K562 (cell line): Measurements from ENCODE around the gene STAU1. TPM values are rescaled to one million over a fixed set of nuclear protein-coding genes. Genes with fewer than 3 reads are reported as not detected.
A peak's percentile ranks its signal among the peaks of the same experiment; 100 is the strongest.

Experiments used
- ATAC-seq: fragments of 200-7000 bp; cut with Tn5 transposase; 3 replicates; pipeline ENCODE4 v1.9.1; 2020; ENCODE audit warnings: moderate library complexity
- BruUV-seq: library from RNA; stranded (reverse); fragments of 400-500 nt; replicated peaks from 2 replicates; lab custom pipeline; 2021; lab: Mats Ljungman, UMichigan
- CTCF ChIA-PET: fragments of 300-600 bp; formaldehyde crosslinking; extraction: SDS; loops from one replicate; lab custom pipeline; 2021; ENCODE audit warnings: low intra/inter-chr PET ratio; lab: Yijun Ruan, JAX
- POLR2A ChIA-PET: fragments of 300-600, 350-650 bp; sonication (Branson Sonifier 250); formaldehyde crosslinking; extraction: SDS; loops from one replicate; lab custom pipeline; 2021; ENCODE audit warnings: antibody characterized with exemption, inconsistent platforms; lab: Yijun Ruan, JAX
- DNase-seq, 4 experiments: peaks; one replicate each; pipeline versions ENCODE4 v3.0.0 to v3.0.0-alpha.2; 2011 to 2018; ENCODE audit warnings: low spot score in 3 of 4, mixed read lengths in 3 of 4; ENCODE audit errors: extremely low read depth in 1 of 4
- FAIRE-seq: peaks from 2 replicates; lab custom pipeline; 2011; peaks lifted over from hg19 to GRCh38; lab: Jason Lieb, UNC
- H2AFZ ChIP-seq: 2 replicates; pipeline ENCODE4 v1.6.0; 2011; ENCODE audit warnings: low read depth, low read length, control low read depth, inconsistent platforms
- H3K27ac ChIP-seq: fragments of 200-600 bp; 3 replicates; pipeline ENCODE4 v1.8.0; 2011; ENCODE audit warnings: low read depth, mild to moderate bottlenecking, control low read depth, inconsistent platforms, low read length, moderate library complexity, mixed read lengths; ENCODE audit errors: extremely low read depth
- H3K27me3 ChIP-seq, 2 experiments: fragments of 300-600 bp in 1 of 2; 2 replicates in 1 of 2; 3 replicates in 1 of 2; pipeline versions ENCODE4 v1.6.0 to v1.8.0; 2011; ENCODE audit warnings: inconsistent platforms in 2 of 2, low read length in 2 of 2, mild to moderate bottlenecking in 1 of 2, mixed read lengths in 1 of 2, moderate library complexity in 1 of 2; ENCODE audit not compliant: control insufficient read depth in 2 of 2, insufficient read depth in 2 of 2
- H3K36me3 ChIP-seq: fragments of 300-600 bp; 3 replicates; pipeline ENCODE4 v1.8.0; 2011; ENCODE audit warnings: mild to moderate bottlenecking, low read length, inconsistent platforms; ENCODE audit not compliant: control insufficient read depth, insufficient read depth
- H3K4me1 ChIP-seq, 2 experiments: fragments of 200-600 bp in 1 of 2; replicated peaks in 1 of 2; 2 replicates in 1 of 2; 3 replicates in 1 of 2; pipeline versions ENCODE4 v1.5.1 to v1.8.0; 2011; ENCODE audit warnings: inconsistent platforms in 2 of 2, low read length in 2 of 2, mild to moderate bottlenecking in 1 of 2, mixed read lengths in 1 of 2, moderate library complexity in 1 of 2; ENCODE audit not compliant: control insufficient read depth in 2 of 2, insufficient read depth in 2 of 2
- H3K4me2 ChIP-seq: 2 replicates; pipeline ENCODE4 v1.6.1; 2011; ENCODE audit warnings: low read length, control low read depth, inconsistent platforms, mixed read lengths; ENCODE audit not compliant: insufficient read depth
- H3K4me3 ChIP-seq: fragments of 200-600 bp; sonication (generic), shearing (Covaris generic); 2 replicates; pipeline ENCODE4 v1.5.1; 2016; ENCODE audit warnings: control low read depth, inconsistent platforms
- H3K79me2 ChIP-seq: fragments of 200-600 bp; 3 replicates; pipeline ENCODE4 v1.8.0; 2011; ENCODE audit warnings: low read length, inconsistent platforms; ENCODE audit not compliant: control insufficient read depth, insufficient read depth
- H3K9ac ChIP-seq, 2 experiments: 2 replicates each; pipeline versions ENCODE4 v1.6.0 to v1.6.1; 2011; ENCODE audit warnings: low read depth in 2 of 2, low read length in 2 of 2, control low read depth in 1 of 2, inconsistent platforms in 1 of 2, mild to moderate bottlenecking in 1 of 2, mixed read lengths in 1 of 2; ENCODE audit not compliant: insufficient read depth in 1 of 2
- H3K9me1 ChIP-seq: one replicate; pipeline ENCODE4 v1.6.0; 2011; ENCODE audit warnings: inconsistent platforms, mild to moderate bottlenecking, low read length, moderate library complexity; ENCODE audit not compliant: control insufficient read depth, insufficient read depth
- H3K9me3 ChIP-seq: replicated peaks from 2 replicates; pipeline ENCODE4 v1.5.1; 2011; ENCODE audit warnings: low read depth, low read length, inconsistent platforms; ENCODE audit not compliant: control insufficient read depth, insufficient read depth
- H4K20me1 ChIP-seq: replicated peaks from 2 replicates; pipeline ENCODE4 v1.6.1; 2011; ENCODE audit warnings: low read length, inconsistent platforms, mixed read lengths; ENCODE audit not compliant: control insufficient read depth, insufficient read depth
- RBM22 ChIP-seq: fragments of 200-400 bp; formaldehyde crosslinking; IDR thresholded peaks from 2 replicates; pipeline ENCODE4 v1.6.1; 2018; ENCODE audit warnings: low read length, low read depth; ENCODE audit not compliant: poor library complexity, severe bottlenecking
- ZNF121 ChIP-seq: sonication (generic); formaldehyde crosslinking; conservative IDR thresholded peaks from 2 replicates; pipeline ENCODE4 v1.8.0; 2022; ENCODE audit warnings: missing genetic modification reagents
- ZNF507 ChIP-seq: conservative IDR thresholded peaks from 2 replicates; pipeline ENCODE4 v1.6.1; 2017; ENCODE audit warnings: missing genetic modification characterization, missing compliant biosample characterization
- ZNF639 ChIP-seq, 2 experiments: fragments of 200-800 bp in 1 of 2; sonication (Bioruptor generic) in 1 of 2; sonication (generic) in 1 of 2; formaldehyde crosslinking in 1 of 2; IDR thresholded peaks in 1 of 2; conservative IDR thresholded peaks in 1 of 2; 2 replicates each; pipeline versions ENCODE4 v1.5.0 to v1.6.1; 2016 to 2020; ENCODE audit warnings: missing compliant biosample characterization in 1 of 2, missing genetic modification characterization in 1 of 2, missing genetic modification reagents in 1 of 2
- WGBS: fragments of 100-300 bp; shearing (Covaris generic); methylation state at CpG from one replicate; pipeline ENCODE4 v1.1.6; 2016; ENCODE audit warnings: low coverage, mixed read lengths; ENCODE audit not compliant: insufficient coverage; ENCODE audit errors: missing lambda C conversion rate; 5-methylcytosine and 5-hydroxymethylcytosine counted together
- in situ Hi-C: fragments of 300-500 bp; cut with MboI; formaldehyde crosslinking; loops from 4 replicates; pipeline ENCODE4 v1.15.0; 2018; ENCODE audit warnings: inconsistent platforms, mixed read lengths
- intact Hi-C: fragments of 100-400 bp; cut with micrococcal nuclease; formaldehyde crosslinking; loops from 2 replicates; pipeline ENCODE4 v1.14.2; 2022
- polyA plus RNA-seq, 8 experiments: library from polyadenylated mRNA; depleted of rRNA in 4 of 8; stranded (reverse) in 5 of 8; unstranded in 3 of 8; fragments of >200 nt; fragmentation: Nextera tagmentation in 2 of 8; fragmentation: Illumina TruSeq in 1 of 8; extraction: Ambion mirVana in 2 of 8; extraction: Trizol in 1 of 8; gene quantifications; 2 replicates each; pipeline versions ENCODE4 v1.2.1 to v1.2.3, GENCODE V29; 2011 to 2014; ENCODE audit warnings: inconsistent platforms in 1 of 8, missing spikeins in 1 of 8
- total RNA-seq, 7 experiments: library from RNA; depleted of rRNA in 6 of 7; stranded (reverse); fragments of >200 nt in 6 of 7; fragmentation: Illumina TruSeq in 2 of 7; extraction: Trizol in 2 of 7; gene quantifications; 2 replicates each; pipeline versions ENCODE4 v1.2.1 to v1.2.3, GENCODE V29; 2011 to 2021; ENCODE audit warnings: low replicate concordance in 1 of 7
- TF ChIP-seq, protein P1 (sequence below): fragments of 250-450 bp; sonication (Bioruptor Pico); IDR thresholded peaks from 2 replicates; pipeline ENCODE4 v1.4.0; 2020; ENCODE audit warnings: mild to moderate bottlenecking, moderate library complexity
- TF ChIP-seq, protein P2 (sequence below): sonication (generic); formaldehyde crosslinking; IDR thresholded peaks from 2 replicates; pipeline ENCODE4 v1.9.0; 2022; ENCODE audit warnings: mild to moderate bottlenecking, missing genetic modification reagents

Gene STAU1
- total and polyA plus RNA-seq, 9 of the 15 experiments (the other 6 are each of a cell fraction or from before 2014, with no cell fraction given), result 18.0 to 106 (median 50.6) TPM

GRCh38 chr20:49110767-49111694, 77.1 kb downstream of the STAU1 start:
- in situ Hi-C loops (no loop called here), intact Hi-C loops (no loop called here)
- Histone ChIP-seq H3K9ac (no peak overlapping the region), H3K4me1 (no peaks in the 10 kb centered on the region), H3K36me3 (peaks cover 35% of the 10 kb centered on the region), H3K79me2 (no peaks in the 10 kb centered on the region), H3K27me3 (no peaks in the 10 kb centered on the region), H3K27ac (no peak overlapping the region), H3K4me3 (no peak overlapping the region), H2AFZ (no peak overlapping the region), H3K4me2 (no peak overlapping the region), H3K9me1 (peaks cover 3% of the 10 kb centered on the region), H3K9me3 (no peaks in the 10 kb centered on the region)
- ATAC-seq, result peak; percentile 20; the same call in 1 of the 3 replicates
- FAIRE-seq, result no peak
- WGBS, result 84% methylated on average over 6 of the region's 6 CpGs
- POLR2A ChIA-PET, result interaction anchor here (1.0 kb wide), 1 partner anchor 10 kb away, joined by 3 read pairs; no protein-coding TSS in a partner anchor
- CTCF ChIA-PET, result no interaction called here
- DNase-seq, result no peak
- TF ChIP-seq ZNF121 (CRISPR knock-in tag) (peak; percentile 60), RBM22 (no peak), ZNF639 (CRISPR knock-in tag; conservative IDR thresholded peaks at IDR 0.05 in 1 of 2, IDR thresholded peaks at IDR 0.05 in 1 of 2) (no peak), ZNF507 (tag) (no peak)
- TF ChIP-seq, protein P1, sequence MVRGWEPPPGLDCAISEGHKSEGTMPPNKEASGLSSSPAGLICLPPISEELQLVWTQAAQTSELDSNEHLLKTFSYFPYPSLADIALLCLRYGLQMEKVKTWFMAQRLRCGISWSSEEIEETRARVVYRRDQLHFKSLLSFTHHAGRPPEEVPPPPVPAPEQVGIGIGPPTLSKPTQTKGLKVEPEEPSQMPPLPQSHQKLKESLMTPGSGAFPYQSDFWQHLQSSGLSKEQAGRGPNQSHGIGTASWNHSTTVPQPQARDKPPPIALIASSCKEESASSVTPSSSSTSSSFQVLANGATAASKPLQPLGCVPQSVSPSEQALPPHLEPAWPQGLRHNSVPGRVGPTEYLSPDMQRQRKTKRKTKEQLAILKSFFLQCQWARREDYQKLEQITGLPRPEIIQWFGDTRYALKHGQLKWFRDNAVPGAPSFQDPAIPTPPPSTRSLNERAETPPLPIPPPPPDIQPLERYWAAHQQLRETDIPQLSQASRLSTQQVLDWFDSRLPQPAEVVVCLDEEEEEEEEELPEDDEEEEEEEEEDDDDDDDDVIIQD, result no peak
- TF ChIP-seq, protein P2, sequence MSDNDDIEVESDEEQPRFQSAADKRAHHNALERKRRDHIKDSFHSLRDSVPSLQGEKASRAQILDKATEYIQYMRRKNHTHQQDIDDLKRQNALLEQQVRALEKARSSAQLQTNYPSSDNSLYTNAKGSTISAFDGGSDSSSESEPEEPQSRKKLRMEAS (CRISPR knock-in tag), result no peak
- TF ChIP-seq, all 486 proteins: peak for 1
- BruUV-seq, result no TSS peak
- H4K20me1 ChIP-seq, result no peaks in the 10 kb centered on the region
